ENCODE data around the gene SLC6A17. TPM values are rescaled to one million over a fixed set of nuclear protein-coding genes. Genes with fewer than 3 reads are reported as not detected.

The SLC6A17 gene
- total RNA-seq, 1 experiment from 2014 or later: not detected

GRCh38 chr1:110229348-110230001, 79.2 kb downstream of the SLC6A17 start:
- ChIA-PET CTCF (interaction anchor here (0.7 kb wide), 1 partner anchor 22 kb away, joined by 3 read pairs; no protein-coding TSS in a partner anchor), POLR2A (ENCODE audit: low non-redundant PET) (no interaction called here)
- Histone ChIP-seq H3K27ac (ENCODE audit: low read depth, low read length, poor library complexity, severe bottlenecking) (no peak overlapping the region), H3K36me3 (ENCODE audit: insufficient read depth, low read length, poor library complexity, severe bottlenecking) (no peaks in the 10 kb centered on the region), H3K9me3 (ENCODE audit: low read depth, low read length, poor library complexity, severe bottlenecking) (no peaks in the 10 kb centered on the region), H3K27me3 (replicated peaks; ENCODE audit: insufficient read depth, low read depth, low read length, poor library complexity) (no peaks in the 10 kb centered on the region), H3K4me1 (ENCODE audit: insufficient read depth, low read length, poor library complexity, severe bottlenecking) (no peaks in the 10 kb centered on the region), H3K4me3 (ENCODE audit: low read depth, low read length, poor library complexity, severe bottlenecking) (no peak overlapping the region)
- no TSS peak for BruUV-seq (replicated peaks)
- intact Hi-C loops (cut with micrococcal nuclease; ENCODE audit: unreplicated experiment): no loop called here
- DNase-seq (ENCODE audit: low spot score): no peak
- no peak for TF ChIP-seq EZH2 (IDR thresholded peaks at IDR 0.05; ENCODE audit: borderline replicate concordance, low read depth, low read length, poor library complexity, severe bottlenecking)
- no peak for TF ChIP-seq CTCF (conservative IDR thresholded peaks at IDR 0.05; ENCODE audit: low read depth, low read length)

DNA sequence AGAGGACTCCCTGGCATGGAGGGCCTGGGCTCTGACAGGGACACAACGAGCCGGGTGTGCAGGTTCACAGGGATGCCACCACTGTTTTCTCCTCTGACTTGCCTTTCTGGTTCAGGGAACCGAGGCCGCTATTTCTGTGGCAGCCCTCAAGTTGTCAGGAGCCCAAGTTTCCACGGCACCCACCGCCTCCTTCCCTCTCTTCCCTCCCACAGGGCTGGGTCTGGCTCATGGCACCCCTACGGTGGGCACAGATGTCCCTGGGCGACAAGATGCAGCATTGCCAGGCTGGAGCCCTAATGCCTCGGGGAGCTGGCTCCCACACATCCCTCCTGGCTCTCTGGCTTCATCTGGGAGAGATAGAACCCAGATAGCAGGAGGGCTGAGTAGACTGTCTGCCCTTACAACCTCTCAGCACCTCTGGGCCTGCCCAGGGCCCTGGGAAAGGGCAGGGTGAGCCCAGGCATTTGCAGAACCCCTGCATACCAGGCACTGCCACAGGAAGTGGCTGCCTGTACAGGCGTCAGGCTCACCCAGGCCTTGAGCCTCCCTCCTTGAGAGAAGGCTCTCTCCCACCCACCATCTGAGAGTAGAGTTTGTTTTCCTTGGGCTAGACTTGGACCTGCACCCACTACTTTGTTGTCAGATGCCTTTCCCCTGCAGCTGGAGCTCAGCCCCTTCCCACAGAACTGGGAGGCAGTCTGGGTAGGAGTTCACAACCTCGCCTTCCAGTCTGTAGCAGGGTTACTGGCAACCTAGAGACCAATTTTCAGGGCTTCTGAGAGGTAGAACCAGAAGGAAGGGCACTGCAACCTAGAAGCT, 80.3 kb downstream of the SLC6A17 start:
- H3K4me1 ChIP-seq (ENCODE audit: insufficient read depth, low read length, poor library complexity, severe bottlenecking): no peaks in the 10 kb centered on the region
- no peak overlapping the region for H3K4me3 ChIP-seq (ENCODE audit: low read depth, low read length, poor library complexity, severe bottlenecking)
- ChIA-PET CTCF (no interaction called here), POLR2A (ENCODE audit: low non-redundant PET) (no interaction called here)
- H3K9me3 ChIP-seq (ENCODE audit: low read depth, low read length, poor library complexity, severe bottlenecking): no peaks in the 10 kb centered on the region
- no peaks in the 10 kb centered on the region for H3K36me3 ChIP-seq (ENCODE audit: insufficient read depth, low read length, poor library complexity, severe bottlenecking)
- TF ChIP-seq CTCF (conservative IDR thresholded peaks at IDR 0.05; ENCODE audit: low read depth, low read length) (no peak), EZH2 (IDR thresholded peaks at IDR 0.05; ENCODE audit: borderline replicate concordance, low read depth, low read length, poor library complexity, severe bottlenecking) (no peak)
- no peaks in the 10 kb centered on the region for H3K27me3 ChIP-seq (replicated peaks; ENCODE audit: insufficient read depth, low read depth, low read length, poor library complexity)
- no peak for DNase-seq (ENCODE audit: low spot score)
- H3K27ac ChIP-seq (ENCODE audit: low read depth, low read length, poor library complexity, severe bottlenecking): no peak overlapping the region
- intact Hi-C loops (cut with micrococcal nuclease; ENCODE audit: unreplicated experiment): no loop called here
- no TSS peak for BruUV-seq (replicated peaks)

DNA sequence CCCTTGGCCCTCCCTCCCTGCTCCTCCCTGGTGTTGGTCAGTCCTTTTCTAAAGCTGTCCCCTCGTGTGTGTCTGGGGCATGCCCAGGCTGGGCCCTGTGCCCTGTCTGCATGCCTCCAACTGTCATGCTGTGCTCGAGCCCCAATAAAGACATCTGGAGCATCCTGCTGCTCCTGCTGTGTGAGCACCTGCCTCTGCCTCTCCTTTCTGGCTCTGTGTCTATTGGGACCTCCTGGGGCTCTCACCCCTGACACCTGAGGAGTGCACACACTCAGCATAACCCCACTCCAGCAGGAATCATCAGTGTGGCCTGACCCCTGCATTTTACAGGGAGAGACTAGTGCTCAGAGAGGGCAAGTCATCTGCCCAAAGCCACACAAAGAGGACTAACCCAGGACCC, 83.6 kb downstream of the SLC6A17 start:
- POLR2A ChIA-PET (ENCODE audit: low non-redundant PET): no interaction called here
- intact Hi-C loops (cut with micrococcal nuclease; ENCODE audit: unreplicated experiment): no loop called here

More for the DNA sequence above, 83.6 kb downstream of the SLC6A17 start:
- BruUV-seq (replicated peaks): no TSS peak
- CTCF ChIA-PET: no interaction called here
- Histone ChIP-seq H3K9me3 (ENCODE audit: low read depth, low read length, poor library complexity, severe bottlenecking) (no peaks in the 10 kb centered on the region), H3K4me3 (ENCODE audit: low read depth, low read length, poor library complexity, severe bottlenecking) (no peak overlapping the region), H3K27me3 (replicated peaks; ENCODE audit: insufficient read depth, low read depth, low read length, poor library complexity) (no peaks in the 10 kb centered on the region), H3K27ac (ENCODE audit: low read depth, low read length, poor library complexity, severe bottlenecking) (no peak overlapping the region), H3K4me1 (ENCODE audit: insufficient read depth, low read length, poor library complexity, severe bottlenecking) (no peaks in the 10 kb centered on the region), H3K36me3 (ENCODE audit: insufficient read depth, low read length, poor library complexity, severe bottlenecking) (no peaks in the 10 kb centered on the region)
- no peak for DNase-seq (ENCODE audit: low spot score)
- TF ChIP-seq CTCF (conservative IDR thresholded peaks at IDR 0.05; ENCODE audit: low read depth, low read length) (no peak), EZH2 (IDR thresholded peaks at IDR 0.05; ENCODE audit: borderline replicate concordance, low read depth, low read length, poor library complexity, severe bottlenecking) (no peak)

All from A673 (cell line).